ENCODE results near the gene ARL8B.

Gene ARL8B

DNA sequence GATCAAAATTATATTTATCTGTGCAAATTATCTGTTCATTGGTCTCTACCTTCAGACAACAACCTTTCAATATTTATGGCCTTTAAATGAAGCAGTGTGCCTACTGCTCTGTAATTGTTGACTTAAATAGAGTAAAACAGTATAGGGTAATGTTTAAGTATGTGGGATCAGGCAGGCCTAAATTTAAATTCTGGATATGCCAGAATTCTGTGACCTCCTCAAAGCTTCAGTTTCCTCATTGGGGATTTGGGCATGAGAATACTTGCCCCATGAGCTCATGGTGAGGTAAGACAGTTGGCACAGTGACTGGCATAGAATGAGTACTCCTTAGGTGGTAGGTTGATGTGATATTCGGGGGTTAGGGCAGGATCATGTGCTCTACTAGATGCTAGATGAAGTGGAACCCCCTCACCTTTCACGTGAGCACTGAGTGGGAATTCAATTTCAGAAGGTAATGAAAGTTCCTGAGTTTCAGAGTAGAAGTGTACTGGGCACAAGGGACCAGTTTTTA, 14.9 kb downstream of the ARL8B start:
- TF ChIP-seq, protein P1, sequence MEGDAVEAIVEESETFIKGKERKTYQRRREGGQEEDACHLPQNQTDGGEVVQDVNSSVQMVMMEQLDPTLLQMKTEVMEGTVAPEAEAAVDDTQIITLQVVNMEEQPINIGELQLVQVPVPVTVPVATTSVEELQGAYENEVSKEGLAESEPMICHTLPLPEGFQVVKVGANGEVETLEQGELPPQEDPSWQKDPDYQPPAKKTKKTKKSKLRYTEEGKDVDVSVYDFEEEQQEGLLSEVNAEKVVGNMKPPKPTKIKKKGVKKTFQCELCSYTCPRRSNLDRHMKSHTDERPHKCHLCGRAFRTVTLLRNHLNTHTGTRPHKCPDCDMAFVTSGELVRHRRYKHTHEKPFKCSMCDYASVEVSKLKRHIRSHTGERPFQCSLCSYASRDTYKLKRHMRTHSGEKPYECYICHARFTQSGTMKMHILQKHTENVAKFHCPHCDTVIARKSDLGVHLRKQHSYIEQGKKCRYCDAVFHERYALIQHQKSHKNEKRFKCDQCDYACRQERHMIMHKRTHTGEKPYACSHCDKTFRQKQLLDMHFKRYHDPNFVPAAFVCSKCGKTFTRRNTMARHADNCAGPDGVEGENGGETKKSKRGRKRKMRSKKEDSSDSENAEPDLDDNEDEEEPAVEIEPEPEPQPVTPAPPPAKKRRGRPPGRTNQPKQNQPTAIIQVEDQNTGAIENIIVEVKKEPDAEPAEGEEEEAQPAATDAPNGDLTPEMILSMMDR (IDR thresholded peaks at IDR 0.05; ENCODE audit: low read depth, low read length), result no peak
- DNase-seq (ENCODE audit: extremely low read depth, low read depth), result no peak

DNA sequence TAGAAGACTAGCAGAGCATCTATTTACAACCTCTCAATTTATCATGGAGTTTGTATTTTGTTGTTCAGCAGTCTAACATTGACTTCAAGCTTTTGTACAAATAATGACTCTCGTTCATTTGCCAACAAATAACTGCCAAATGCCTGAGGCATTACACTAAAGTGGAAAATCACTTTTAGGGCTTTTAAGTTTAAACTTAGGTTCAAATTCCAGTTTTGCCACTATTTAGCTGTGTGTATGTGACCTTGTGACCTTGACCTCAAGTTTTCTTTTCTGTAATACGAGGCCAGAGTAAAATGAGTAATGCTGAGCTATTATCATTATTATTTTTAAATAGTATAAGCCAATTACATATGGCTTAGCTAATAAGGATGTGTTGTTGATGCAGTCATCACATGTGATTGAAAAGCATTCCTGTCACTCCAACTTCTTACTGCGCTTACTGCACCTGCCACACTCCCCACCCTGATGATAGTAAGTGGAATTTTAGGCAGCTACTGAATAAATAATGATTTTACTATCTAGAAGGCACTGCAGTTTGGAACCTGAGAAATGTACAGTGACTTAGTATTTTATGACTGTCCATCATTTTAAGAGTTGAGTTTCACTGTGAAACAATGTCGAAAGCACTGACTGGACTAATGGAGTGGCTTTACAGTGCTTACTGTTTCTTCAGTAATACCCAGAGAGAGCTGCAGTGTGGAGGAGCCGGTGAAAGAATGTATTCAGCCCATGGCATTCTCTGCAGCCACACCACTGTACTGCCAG, 16.3 kb downstream of the ARL8B start:
- no peak for DNase-seq (ENCODE audit: extremely low read depth, low read depth)
- TF ChIP-seq, protein P1 (IDR thresholded peaks at IDR 0.05; ENCODE audit: low read depth, low read length), result no peak

DNA sequence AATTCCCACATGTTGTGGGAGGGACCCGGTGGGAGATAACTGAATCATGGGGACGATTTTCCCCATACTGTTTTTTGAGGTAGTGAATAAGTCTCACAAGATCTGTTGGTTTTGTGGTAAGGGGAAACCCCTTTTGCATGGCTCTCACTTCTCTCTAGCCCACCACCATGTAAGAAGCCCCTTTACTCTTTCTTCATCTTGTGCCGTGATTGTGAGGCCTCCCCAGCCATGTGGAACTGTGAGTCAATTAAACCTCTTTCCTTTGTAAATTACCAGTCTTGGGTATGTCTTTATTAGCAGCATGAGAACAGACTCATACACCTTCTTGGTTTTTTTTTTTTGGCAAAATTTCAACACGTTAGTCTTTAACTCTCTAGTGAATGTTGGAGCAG, 18.1 kb downstream of the ARL8B start:
- TF ChIP-seq, protein P1 (IDR thresholded peaks at IDR 0.05; ENCODE audit: low read depth, low read length), result no peak
- DNase-seq (ENCODE audit: extremely low read depth, low read depth), result no peak

DNA sequence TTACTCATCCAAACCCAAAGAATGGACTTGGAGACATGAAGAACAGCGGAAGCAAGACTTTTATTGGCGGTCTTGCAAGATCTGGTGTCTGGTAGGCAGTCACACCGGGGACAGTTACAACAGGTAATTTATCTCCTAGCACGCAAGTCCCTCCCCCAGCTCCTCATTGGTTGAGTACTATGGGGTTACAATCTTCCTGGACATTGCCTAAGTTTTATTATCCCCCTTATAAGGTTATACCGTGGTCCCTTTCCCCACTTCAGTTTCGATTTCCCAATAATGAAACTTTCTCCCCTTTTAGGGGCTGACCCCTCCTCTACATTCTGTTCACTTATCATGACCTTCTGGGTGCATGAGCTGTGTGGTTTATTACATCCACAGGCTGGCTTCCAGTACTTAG, 18.7 kb downstream of the ARL8B start:
- no peak for DNase-seq (ENCODE audit: extremely low read depth, low read depth)
- TF ChIP-seq, protein P1 (IDR thresholded peaks at IDR 0.05; ENCODE audit: low read depth, low read length), result no peak

DNA sequence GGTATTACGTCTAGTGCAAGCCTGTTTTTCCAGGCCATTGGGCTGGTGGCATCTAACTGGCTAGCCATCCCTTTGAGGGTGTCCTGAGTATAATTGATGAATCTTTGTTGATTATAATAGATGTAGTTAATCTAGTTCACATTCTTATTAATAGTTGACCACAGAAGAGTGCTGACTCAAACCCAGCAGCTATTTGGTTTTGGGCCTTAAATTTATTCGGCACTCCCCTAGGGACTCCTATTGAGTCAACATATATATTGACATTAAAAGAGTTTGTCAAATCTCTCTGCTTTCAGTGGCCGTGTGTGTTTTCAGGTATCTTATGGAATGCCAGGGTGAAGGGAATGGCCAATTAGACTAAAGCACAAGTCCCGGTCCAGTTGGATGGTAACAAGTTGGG, 19.7 kb downstream of the ARL8B start:
- TF ChIP-seq, protein P1 (IDR thresholded peaks at IDR 0.05; ENCODE audit: low read depth, low read length), result no peak
- DNase-seq (ENCODE audit: extremely low read depth, low read depth), result no peak

DNA sequence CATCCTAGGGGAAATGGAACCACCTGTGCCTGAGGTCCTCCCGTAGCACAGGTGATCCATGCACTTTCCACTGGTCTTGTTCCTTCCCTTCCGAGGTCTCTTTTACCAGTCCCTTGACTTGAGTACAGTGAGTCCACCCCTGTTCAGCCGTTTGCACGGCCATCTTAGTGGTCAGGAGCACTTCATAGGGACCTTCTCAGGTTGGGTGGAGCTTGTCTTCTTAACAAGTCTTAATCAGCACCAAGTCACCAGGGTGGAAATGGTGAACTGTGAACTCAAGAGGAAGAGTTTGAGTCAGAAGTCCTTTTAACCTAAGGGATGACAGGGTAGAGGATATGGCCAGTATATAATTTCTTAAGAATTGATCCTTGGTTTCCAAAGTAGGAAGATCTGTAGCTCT, 21.4 kb downstream of the ARL8B start:
- TF ChIP-seq, protein P1 (IDR thresholded peaks at IDR 0.05; ENCODE audit: low read depth, low read length), result no peak

DNA sequence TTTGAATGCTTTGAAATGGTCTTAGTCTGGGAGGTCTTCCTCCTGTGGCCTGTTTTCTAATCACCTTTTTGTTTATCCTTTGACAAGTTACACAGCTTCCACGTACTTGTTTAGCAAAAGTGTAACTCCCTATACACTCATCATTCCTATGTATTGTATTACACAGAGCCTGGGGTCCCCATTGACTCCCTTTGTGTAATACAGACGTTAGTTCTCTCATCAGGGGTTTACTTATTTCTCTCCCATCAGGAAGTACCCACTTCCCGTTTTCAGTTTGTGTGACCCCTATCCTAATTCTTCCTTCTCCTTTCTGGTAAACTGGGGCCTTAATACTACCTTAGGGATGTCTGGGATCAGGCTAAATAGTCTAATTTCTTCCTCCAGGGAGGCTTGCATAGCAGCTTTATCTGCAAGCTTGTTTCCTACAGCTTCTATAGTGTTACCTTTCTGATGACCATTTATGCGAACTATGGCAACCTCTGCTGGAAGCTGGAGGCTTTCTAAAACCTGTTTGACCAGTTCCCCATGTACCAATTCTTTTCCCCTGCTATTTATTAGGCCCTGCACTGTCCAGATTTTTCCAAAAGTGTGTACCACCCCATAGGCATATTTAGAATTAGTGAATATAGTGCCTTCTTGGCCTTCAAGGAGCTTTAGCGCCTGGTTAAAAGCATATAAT, 22.4 kb downstream of the ARL8B start:
- DNase-seq (ENCODE audit: extremely low read depth, low read depth), result no peak
- TF ChIP-seq, protein P1 (IDR thresholded peaks at IDR 0.05; ENCODE audit: low read depth, low read length), result no peak

More for the DNA sequence above, 21.4 kb downstream of the ARL8B start:
- DNase-seq (ENCODE audit: extremely low read depth, low read depth), result no peak

Data from AG09319 (cell line).